Right lobe of liver (tissue), 4 donors: ENCODE data around the gene CNGA2.

ENCODE experiments used
- POLR2A ChIP-seq: fragments of 450-650 bp; IDR thresholded peaks from one replicate; pipeline ENCODE4 v1.6.1; 2017; ENCODE audit warnings: antibody characterized with exemption, mild to moderate bottlenecking
- TF ChIP-seq, protein P1 (sequence below), 4 donors: fragments of 200-600 bp in 3 of 4; fragments of 450-650 bp in 1 of 4; IDR thresholded peaks; one replicate each; pipeline versions ENCODE4 v1.5.1 to v1.8.0; 2016 to 2022; ENCODE audit warnings: antibody characterized with exemption in 4 of 4, mild to moderate bottlenecking in 2 of 4
- donor health status: DM: no; HTN: no; CAD: no.
- donor health status: DM: no; HTN: no; CAD: no.
- donor health status: DM: no; HTN: yes; CAD: no.

DNA sequence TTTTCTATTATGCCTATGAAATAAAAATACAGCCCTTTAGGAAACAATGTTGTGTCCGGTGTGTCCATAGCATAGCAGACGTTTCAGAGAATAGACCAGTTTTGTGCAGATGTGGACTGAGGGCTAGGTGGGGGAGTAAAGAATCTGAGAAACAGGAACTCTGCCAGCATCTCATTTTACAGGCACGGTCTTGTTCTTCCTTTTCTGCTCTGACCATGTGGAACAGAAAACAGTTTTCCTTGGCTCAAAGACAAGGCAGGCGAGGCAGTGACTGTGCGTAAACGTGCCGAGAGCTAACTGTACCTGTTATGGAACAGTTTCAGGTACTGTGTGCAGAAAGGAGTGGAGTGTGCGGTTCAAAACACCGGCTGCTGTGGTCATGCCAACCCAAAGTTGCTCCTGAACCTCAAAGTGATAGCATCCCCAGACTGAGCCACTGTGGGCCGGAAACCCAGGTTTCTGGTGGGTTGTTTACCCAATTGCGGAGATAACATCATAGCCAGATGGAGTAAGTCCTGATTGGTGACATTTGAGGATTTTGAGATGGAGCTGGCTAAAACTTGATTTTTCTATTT, 20.2 kb downstream of the CNGA2 start:
- no peak for TF ChIP-seq POLR2A
- TF ChIP-seq, protein P1, sequence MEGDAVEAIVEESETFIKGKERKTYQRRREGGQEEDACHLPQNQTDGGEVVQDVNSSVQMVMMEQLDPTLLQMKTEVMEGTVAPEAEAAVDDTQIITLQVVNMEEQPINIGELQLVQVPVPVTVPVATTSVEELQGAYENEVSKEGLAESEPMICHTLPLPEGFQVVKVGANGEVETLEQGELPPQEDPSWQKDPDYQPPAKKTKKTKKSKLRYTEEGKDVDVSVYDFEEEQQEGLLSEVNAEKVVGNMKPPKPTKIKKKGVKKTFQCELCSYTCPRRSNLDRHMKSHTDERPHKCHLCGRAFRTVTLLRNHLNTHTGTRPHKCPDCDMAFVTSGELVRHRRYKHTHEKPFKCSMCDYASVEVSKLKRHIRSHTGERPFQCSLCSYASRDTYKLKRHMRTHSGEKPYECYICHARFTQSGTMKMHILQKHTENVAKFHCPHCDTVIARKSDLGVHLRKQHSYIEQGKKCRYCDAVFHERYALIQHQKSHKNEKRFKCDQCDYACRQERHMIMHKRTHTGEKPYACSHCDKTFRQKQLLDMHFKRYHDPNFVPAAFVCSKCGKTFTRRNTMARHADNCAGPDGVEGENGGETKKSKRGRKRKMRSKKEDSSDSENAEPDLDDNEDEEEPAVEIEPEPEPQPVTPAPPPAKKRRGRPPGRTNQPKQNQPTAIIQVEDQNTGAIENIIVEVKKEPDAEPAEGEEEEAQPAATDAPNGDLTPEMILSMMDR (IDR thresholded peaks at IDR 0.05): no peak
